Activated T-helper 1 cell treated with anti-CD3 and anti-CD28 coated beads, Interleukin-2, amount 50 U/mL, for 16 hours (primary cell): ENCODE measurements around the gene RGPD5.
"Not testable (repeated sequence)": the region's sequence is repeated elsewhere in the genome, so short reads cannot be mapped to it uniquely, and the experiment has no call there.

Source experiments
- DNase-seq, 2 donors: peaks; one replicate each; pipeline ENCODE4 v3.0.0-alpha.2; 2020; ENCODE audit warnings: low read depth in 1 of 2, low spot score in 1 of 2

RGPD5 gene

GRCh38 chr2:109794074-109794737 lies at the start of gene RGPD5:
RGPD5 (plus strand) TSS chr2:109794305; CDS start chr2:109794466, 161 bp downstream.
- DNase-seq: not testable (repeated sequence)

GRCh38 chr2:109751572-109751971 lies 42.5 kb upstream of the RGPD5 start:
- not testable (repeated sequence) for DNase-seq

GRCh38 chr2:109757163-109757824 lies 36.8 kb upstream of the RGPD5 start:
- DNase-seq: not testable (repeated sequence)

GRCh38 chr2:109760265-109761042 lies 33.7 kb upstream of the RGPD5 start:
- not testable (repeated sequence) for DNase-seq

- DNase-seq: not testable (repeated sequence)
Measured at GRCh38 chr2:109761043-109761454, 33.1 kb upstream of the RGPD5 start.

- DNase-seq: not testable (repeated sequence)
Measured at GRCh38 chr2:109761976-109762375, 32.1 kb upstream of the RGPD5 start.

GRCh38 chr2:109766074-109766473 lies 28.0 kb upstream of the RGPD5 start:
- not testable (repeated sequence) for DNase-seq

- not testable (repeated sequence) for DNase-seq
Measured at GRCh38 chr2:109766886-109767578, 27.1 kb upstream of the RGPD5 start.

GRCh38 chr2:109768934-109769333 lies 25.2 kb upstream of the RGPD5 start:
- not testable (repeated sequence) for DNase-seq

- DNase-seq: not testable (repeated sequence)
Measured at GRCh38 chr2:109779118-109779517, 15.0 kb upstream of the RGPD5 start.

GRCh38 chr2:109781147-109781816 lies 12.8 kb upstream of the RGPD5 start:
- not testable (repeated sequence) for DNase-seq

GRCh38 chr2:109782446-109782993 lies 11.6 kb upstream of the RGPD5 start:
- DNase-seq: not testable (repeated sequence)

GRCh38 chr2:109791530-109792279 lies 2.4 kb upstream of the RGPD5 start:
- not testable (repeated sequence) for DNase-seq

- DNase-seq: not testable (repeated sequence)
Measured at GRCh38 chr2:109792659-109793058, 1.4 kb upstream of the RGPD5 start.

- DNase-seq: not testable (repeated sequence)
Measured at GRCh38 chr2:109871129-109871751, 77.1 kb downstream of the RGPD5 start.

- DNase-seq: not testable (repeated sequence)
Measured at GRCh38 chr2:109876625-109877024, 82.5 kb downstream of the RGPD5 start.

GRCh38 chr2:109882112-109882511 lies 88.0 kb downstream of the RGPD5 start:
- not testable (repeated sequence) for DNase-seq

GRCh38 chr2:109888414-109888813 lies 94.3 kb downstream of the RGPD5 start:
- not testable (repeated sequence) for DNase-seq

GRCh38 chr2:109889909-109890308 lies 95.8 kb downstream of the RGPD5 start:
- not testable (repeated sequence) for DNase-seq
